Measurements from ENCODE around the gene NPIPA1. TPM values are rescaled to one million over a fixed set of nuclear protein-coding genes. Genes with fewer than 3 reads are reported as not detected.

The NPIPA1 gene
- total and polyA plus RNA-seq, 2 experiments from 2014 or later: 41.1 to 73.2 TPM

MicroRNAs within 50 kb of the gene (microRNA counts, 767-probe panel; counts per million panel counts)
- microRNA hsa-miR-3180-3p (447 counts per million, percentile 86 among the panel's probes with 10 or more counts), microRNA hsa-miR-3180-5p (447 counts per million, percentile 86 among the panel's probes with 10 or more counts)

Small RNA genes within 50 kb of the gene (microRNA-seq; reads per million reads assigned to microRNA genes)
- not detected for gene MIR3180-1 (ENCODE audit: borderline number of aligned reads)
- gene MIR3670-1 (ENCODE audit: borderline number of aligned reads): not detected
- gene MIR6511A1 (ENCODE audit: borderline number of aligned reads): not detected
- not detected for gene MIR6770-1 (ENCODE audit: borderline number of aligned reads)

Small RNA genes within 50 kb of the gene (small RNA-seq; reads per million reads assigned to genes)
- gene AC138932.4 (ENCODE audit: low read depth, low replicate concordance): not detected
- gene MIR3180-1 (ENCODE audit: low read depth, low replicate concordance): not detected
- gene MIR3670-1 (ENCODE audit: low read depth, low replicate concordance): not detected
- not detected for gene MIR6511A1 (ENCODE audit: low read depth, low replicate concordance)
- not detected for gene MIR6770-1 (ENCODE audit: low read depth, low replicate concordance)
- gene RF00019 (ENCODE audit: low read depth, low replicate concordance): not detected

Other genes starting within 250 kb of the NPIPA1 start
- not detected in 2 replicates for gene PLA2G10, start 243.1 kb upstream of the NPIPA1 start, total RNA-seq (2014; rRNA removed; shearing (Covaris generic))
- not detected in 2 replicates for gene PLA2G10, start 243.1 kb upstream of the NPIPA1 start, polyA plus RNA-seq (2016; fragmentation: Nextera tagmentation; extraction: Ambion mirVana)
- gene NPIPA3, start 234.0 kb upstream of the NPIPA1 start, total RNA-seq (2014; rRNA removed; shearing (Covaris generic)): 0.32 and 0.51 TPM in 2 replicates
- 4.5 and 5.4 TPM in 2 replicates for gene NPIPA3, start 234.0 kb upstream of the NPIPA1 start, polyA plus RNA-seq (2016; fragmentation: Nextera tagmentation; extraction: Ambion mirVana)
- gene NPIPA2, start 194.9 kb upstream of the NPIPA1 start, total RNA-seq (2014; rRNA removed; shearing (Covaris generic)): 0.32 and 0.51 TPM in 2 replicates
- gene NPIPA2, start 194.9 kb upstream of the NPIPA1 start, polyA plus RNA-seq (2016; fragmentation: Nextera tagmentation; extraction: Ambion mirVana): 1.7 and 2.0 TPM in 2 replicates
- 105 and 111 TPM in 2 replicates for gene NOMO1, start 103.7 kb upstream of the NPIPA1 start, total RNA-seq (2014; rRNA removed; shearing (Covaris generic))
- gene NOMO1, start 103.7 kb upstream of the NPIPA1 start, polyA plus RNA-seq (2016; fragmentation: Nextera tagmentation; extraction: Ambion mirVana): 104 and 111 TPM in 2 replicates
- 63.9 and 73.1 TPM in 2 replicates for gene PDXDC1, start 37.6 kb downstream of the NPIPA1 start, total RNA-seq (2014; rRNA removed; shearing (Covaris generic))
- gene PDXDC1, start 37.6 kb downstream of the NPIPA1 start, polyA plus RNA-seq (2016; fragmentation: Nextera tagmentation; extraction: Ambion mirVana): 57.8 and 61.1 TPM in 2 replicates
- gene NTAN1, start 118.6 kb downstream of the NPIPA1 start, total RNA-seq (2014; rRNA removed; shearing (Covaris generic)): 61.2 and 71.3 TPM in 2 replicates
- gene NTAN1, start 118.6 kb downstream of the NPIPA1 start, polyA plus RNA-seq (2016; fragmentation: Nextera tagmentation; extraction: Ambion mirVana): 108 and 112 TPM in 2 replicates
- gene RRN3, start 156.8 kb downstream of the NPIPA1 start, total RNA-seq (2014; rRNA removed; shearing (Covaris generic)): 36.2 and 40.3 TPM in 2 replicates
- gene RRN3, start 156.8 kb downstream of the NPIPA1 start, polyA plus RNA-seq (2016; fragmentation: Nextera tagmentation; extraction: Ambion mirVana): 24.8 and 24.9 TPM in 2 replicates